Activated T-helper 1 cell treated with anti-CD3 and anti-CD28 coated beads, Interleukin-12 subunit alpha, Interleukin-12 subunit beta, Interleukin-2, Interleukin-4 antibody, amounts not matched to agents 30 ng/mL and 10 ng/mL and 1 ng/mL, durations not matched to agents 14 hours and 24 hours and 36 hours (primary cell): Measurements from ENCODE around the gene IGFBP5. TPM values are rescaled to one million over a fixed set of nuclear protein-coding genes. Genes with fewer than 3 reads are reported as not detected.

Experiments used
- DNase-seq: peaks from one replicate; pipeline ENCODE4 v3.0.0; 2021; ENCODE audit warnings: low spot score
- H3K27ac Mint-ChIP-seq: one replicate; pipeline ENCODE4 v1.8.0; 2021; ENCODE audit warnings: mild to moderate bottlenecking, mixed read lengths
- H3K27me3 Mint-ChIP-seq: one replicate; pipeline ENCODE4 v1.8.0; 2022; ENCODE audit warnings: mild to moderate bottlenecking, moderate library complexity, mixed read lengths; ENCODE audit not compliant: insufficient read depth
- H3K36me3 Mint-ChIP-seq: one replicate; pipeline ENCODE4 v1.8.0; 2021; ENCODE audit warnings: low read depth, mixed read lengths
- H3K4me1 Mint-ChIP-seq: one replicate; pipeline ENCODE4 v1.8.0; 2021; ENCODE audit warnings: low read depth, mixed read lengths
- H3K4me3 Mint-ChIP-seq: one replicate; pipeline ENCODE4 v1.8.0; 2021; ENCODE audit warnings: mild to moderate bottlenecking, moderate library complexity, mixed read lengths
- H3K9me3 Mint-ChIP-seq: one replicate; pipeline ENCODE4 v1.8.0; 2021; ENCODE audit warnings: mixed read lengths
- intact Hi-C: fragments of 100-400 bp; cut with micrococcal nuclease; formaldehyde crosslinking; loops from one replicate; pipeline ENCODE4 v1.15.1; 2024
- total RNA-seq: library from RNA; stranded (reverse); gene quantifications from 2 replicates; pipeline ENCODE4 v1.2.3, GENCODE V29; 2022

The IGFBP5 gene
- total RNA-seq, 1 donor from 2014 or later: not detected

- intact Hi-C loops: no loop called here
- no peaks in the 10 kb centered on the region for H3K4me1 Mint-ChIP-seq
- H3K27me3 Mint-ChIP-seq: no peaks in the 10 kb centered on the region
These were observed 35.5 kb upstream of the IGFBP5 start for GRCh38 chr2:216730871-216731270.

DNA sequence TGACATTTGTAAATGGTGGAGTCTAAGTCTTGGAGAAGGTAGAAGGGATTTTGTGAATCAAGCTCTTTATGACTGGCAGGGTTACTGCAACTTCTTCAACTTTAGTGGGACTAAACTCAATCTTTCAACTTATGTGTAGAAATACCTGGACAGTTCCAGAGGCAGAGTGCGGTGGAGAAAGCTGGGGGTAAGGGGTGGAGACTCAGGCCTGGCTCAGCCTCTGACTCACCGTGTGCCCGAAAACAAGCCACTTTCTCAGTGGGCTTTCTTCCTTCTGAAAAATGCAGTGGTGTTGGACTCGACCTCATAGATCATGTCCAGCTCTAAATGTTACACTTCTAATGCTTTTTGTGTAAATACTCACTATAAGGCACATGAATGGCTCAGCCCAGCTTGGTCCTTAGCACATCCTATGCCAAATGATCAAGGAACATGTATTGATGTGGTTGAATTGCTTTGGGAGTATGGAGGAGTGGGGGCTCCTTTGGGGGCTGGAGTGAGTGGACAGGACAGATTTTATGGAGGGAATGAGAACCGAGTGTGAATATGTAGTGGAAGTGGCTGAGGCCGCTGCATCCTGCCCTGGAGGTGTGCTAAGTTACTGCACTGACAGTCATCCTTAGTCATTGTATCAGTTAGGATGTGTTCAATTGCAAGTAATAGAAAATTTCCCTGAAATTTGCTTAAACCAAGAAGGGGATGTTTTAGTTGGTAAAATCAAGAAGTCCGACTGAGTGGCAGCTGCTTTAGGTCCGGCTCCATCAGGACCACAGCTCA, 32.2 kb upstream of the IGFBP5 start:
- no peak overlapping the region for H3K27ac Mint-ChIP-seq
- H3K9me3 Mint-ChIP-seq: no peaks in the 10 kb centered on the region
- no peaks in the 10 kb centered on the region for H3K4me1 Mint-ChIP-seq
- intact Hi-C loops: no loop called here
- no peaks in the 10 kb centered on the region for H3K36me3 Mint-ChIP-seq
- H3K4me3 Mint-ChIP-seq: no peak overlapping the region
- no peaks in the 10 kb centered on the region for H3K27me3 Mint-ChIP-seq
- no peak for DNase-seq

More at GRCh38 chr2:216730871-216731270, 35.5 kb upstream of the IGFBP5 start:
- Mint-ChIP-seq H3K9me3 (no peaks in the 10 kb centered on the region), H3K36me3 (no peaks in the 10 kb centered on the region), H3K4me3 (no peak overlapping the region), H3K27ac (no peak overlapping the region)
- DNase-seq: no peak

- Mint-ChIP-seq H3K36me3 (no peaks in the 10 kb centered on the region), H3K27ac (no peak overlapping the region), H3K27me3 (peaks cover 10% of the 10 kb centered on the region), H3K4me3 (no peak overlapping the region), H3K9me3 (no peaks in the 10 kb centered on the region), H3K4me1 (no peaks in the 10 kb centered on the region)
- DNase-seq: no peak
- intact Hi-C loops: no loop called here
These were observed 28.8 kb upstream of the IGFBP5 start for GRCh38 chr2:216724190-216724589.

GRCh38 chr2:216721141-216721540, 25.8 kb upstream of the IGFBP5 start:
- Mint-ChIP-seq H3K27ac (no peak overlapping the region), H3K9me3 (no peaks in the 10 kb centered on the region), H3K4me3 (no peak overlapping the region), H3K27me3 (peaks cover 10% of the 10 kb centered on the region), H3K4me1 (no peaks in the 10 kb centered on the region), H3K36me3 (no peaks in the 10 kb centered on the region)
- DNase-seq: no peak
- intact Hi-C loops: no loop called here

- Mint-ChIP-seq H3K27ac (no peak overlapping the region), H3K9me3 (no peaks in the 10 kb centered on the region), H3K27me3 (peaks cover 10% of the 10 kb centered on the region), H3K4me3 (no peak overlapping the region), H3K4me1 (no peaks in the 10 kb centered on the region), H3K36me3 (no peaks in the 10 kb centered on the region)
- intact Hi-C loops: no loop called here
- no peak for DNase-seq
These were observed 25.4 kb upstream of the IGFBP5 start for GRCh38 chr2:216720722-216721121.

- DNase-seq: no peak
These were observed 22.7 kb upstream of the IGFBP5 start for GRCh38 chr2:216717907-216718615.

DNA sequence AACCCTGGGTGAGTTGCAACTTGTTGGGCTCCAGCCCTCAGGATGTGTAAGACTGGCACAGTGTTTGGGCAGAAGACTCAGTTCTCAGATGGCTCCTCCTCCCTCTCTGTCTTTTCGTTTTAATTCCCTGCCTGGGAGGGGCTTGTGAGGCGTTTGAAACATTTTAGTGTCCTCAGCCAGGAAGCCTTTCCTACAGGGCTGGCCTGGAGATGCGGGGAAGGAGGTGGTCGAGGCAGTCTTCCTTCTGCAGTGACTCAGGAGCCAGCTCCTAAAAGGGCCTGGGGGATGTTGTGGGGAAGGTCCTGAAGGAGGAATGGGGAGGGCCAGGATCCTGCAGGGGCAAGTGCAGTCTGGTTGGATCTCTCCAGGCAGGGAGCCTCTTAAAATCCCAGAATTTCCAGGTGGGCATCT, 22.1 kb upstream of the IGFBP5 start:
- H3K4me1 Mint-ChIP-seq: no peaks in the 10 kb centered on the region
- H3K9me3 Mint-ChIP-seq: no peaks in the 10 kb centered on the region
- intact Hi-C loops: no loop called here
- no peak overlapping the region for H3K4me3 Mint-ChIP-seq
- H3K36me3 Mint-ChIP-seq: no peaks in the 10 kb centered on the region
- DNase-seq: no peak
- no peak overlapping the region for H3K27ac Mint-ChIP-seq
- H3K27me3 Mint-ChIP-seq: peaks cover 10% of the 10 kb centered on the region

More at GRCh38 chr2:216717907-216718615, 22.7 kb upstream of the IGFBP5 start:
- H3K4me3 Mint-ChIP-seq: no peak overlapping the region
- intact Hi-C loops: no loop called here
- peaks cover 10% of the 10 kb centered on the region for H3K27me3 Mint-ChIP-seq
- H3K9me3 Mint-ChIP-seq: no peaks in the 10 kb centered on the region
- no peaks in the 10 kb centered on the region for H3K36me3 Mint-ChIP-seq
- no peaks in the 10 kb centered on the region for H3K4me1 Mint-ChIP-seq
- no peak overlapping the region for H3K27ac Mint-ChIP-seq

GRCh38 chr2:216716109-216716508, 20.8 kb upstream of the IGFBP5 start:
- peaks cover 7% of the 10 kb centered on the region for H3K27me3 Mint-ChIP-seq
- H3K27ac Mint-ChIP-seq: no peak overlapping the region
- no peak for DNase-seq
- H3K4me1 Mint-ChIP-seq: no peaks in the 10 kb centered on the region
- H3K9me3 Mint-ChIP-seq: no peaks in the 10 kb centered on the region
- H3K4me3 Mint-ChIP-seq: no peak overlapping the region
- intact Hi-C loops: no loop called here
- no peaks in the 10 kb centered on the region for H3K36me3 Mint-ChIP-seq

- Mint-ChIP-seq H3K4me3 (no peak overlapping the region), H3K9me3 (no peaks in the 10 kb centered on the region), H3K4me1 (no peaks in the 10 kb centered on the region), H3K36me3 (no peaks in the 10 kb centered on the region), H3K27ac (no peak overlapping the region), H3K27me3 (peaks cover 5% of the 10 kb centered on the region)
- intact Hi-C loops: no loop called here
- DNase-seq: no peak
These were observed 20.1 kb upstream of the IGFBP5 start for GRCh38 chr2:216715402-216715974.

- Mint-ChIP-seq H3K27ac (no peak overlapping the region), H3K27me3 (peaks cover 1% of the 10 kb centered on the region), H3K4me1 (no peaks in the 10 kb centered on the region), H3K36me3 (no peaks in the 10 kb centered on the region), H3K9me3 (no peaks in the 10 kb centered on the region), H3K4me3 (no peak overlapping the region)
- intact Hi-C loops: no loop called here
- DNase-seq: no peak
These were observed 19.0 kb upstream of the IGFBP5 start for GRCh38 chr2:216714376-216714775.

DNA sequence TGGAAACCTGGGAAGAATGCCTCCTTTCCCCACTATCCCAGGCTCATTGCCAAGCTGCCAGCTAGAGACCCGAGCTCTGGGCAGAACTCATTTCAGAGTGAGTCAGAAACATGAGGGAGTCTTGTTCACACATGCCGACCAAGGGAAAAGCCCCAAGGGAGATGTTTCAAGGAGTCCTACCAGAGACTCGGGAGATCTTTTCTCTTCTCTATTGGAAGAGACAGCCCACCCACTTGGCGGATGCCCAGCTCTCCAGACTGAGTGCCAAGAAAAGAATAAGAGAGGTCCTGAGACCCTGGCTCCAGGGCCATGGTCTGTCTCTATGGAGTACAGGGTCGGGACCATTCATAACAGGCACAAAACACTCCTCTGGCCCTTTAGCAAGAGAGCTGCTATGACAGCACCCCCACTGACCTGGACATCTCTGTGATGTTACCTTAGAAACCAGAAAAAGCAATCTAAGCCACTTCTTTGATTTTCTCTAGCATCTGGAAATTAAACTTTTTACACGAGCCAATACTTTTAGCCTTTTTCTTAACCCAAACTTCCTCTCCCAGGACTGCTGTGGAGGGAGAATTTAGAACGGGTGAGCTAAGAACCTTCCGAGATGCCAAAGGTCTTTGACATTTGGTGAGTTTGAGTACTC, 18.5 kb upstream of the IGFBP5 start:
- H3K4me3 Mint-ChIP-seq: no peak overlapping the region
- H3K4me1 Mint-ChIP-seq: no peaks in the 10 kb centered on the region
- no peaks in the 10 kb centered on the region for H3K27me3 Mint-ChIP-seq
- DNase-seq: no peak
- no peaks in the 10 kb centered on the region for H3K9me3 Mint-ChIP-seq
- H3K36me3 Mint-ChIP-seq: no peaks in the 10 kb centered on the region
- no peak overlapping the region for H3K27ac Mint-ChIP-seq
- intact Hi-C loops: no loop called here

- Mint-ChIP-seq H3K4me3 (no peak overlapping the region), H3K4me1 (no peaks in the 10 kb centered on the region), H3K27me3 (no peaks in the 10 kb centered on the region), H3K36me3 (no peaks in the 10 kb centered on the region), H3K27ac (no peak overlapping the region), H3K9me3 (no peaks in the 10 kb centered on the region)
- intact Hi-C loops: no loop called here
- DNase-seq: no peak
These were observed 16.0 kb upstream of the IGFBP5 start for GRCh38 chr2:216711348-216711747.
